ENCODE results near the gene RAD18.

RAD18 gene

GRCh38 chr3:8873740-8874139 lies 89.5 kb downstream of the RAD18 start:
- no peaks in the 10 kb centered on the region for H3K4me1 ChIP-seq (ENCODE audit: control insufficient read depth in 1 of 2, insufficient read depth in 2 of 2, low read length in 2 of 2)
- peaks cover 0 to 6% of the 10 kb centered on the region in 2 donors for H3K36me3 ChIP-seq (ENCODE audit: control insufficient read depth in 1 of 2, insufficient read depth in 2 of 2, low read length in 2 of 2)
- no peaks in the 10 kb centered on the region for H3K27me3 ChIP-seq (ENCODE audit: low read depth, low read length)
- no peaks in the 10 kb centered on the region for H3K9me3 ChIP-seq (ENCODE audit: control insufficient read depth in 1 of 2, low read length in 2 of 2)
- H3K4me3 ChIP-seq (ENCODE audit: low read depth in 1 of 2, low read length in 2 of 2): no peak overlapping the region
- no peak overlapping the region for H3K27ac ChIP-seq (ENCODE audit: low read length)

- Histone ChIP-seq H3K4me1 (ENCODE audit: control insufficient read depth in 1 of 2, insufficient read depth in 2 of 2, low read length in 2 of 2) (no peaks in the 10 kb centered on the region), H3K9me3 (ENCODE audit: control insufficient read depth in 1 of 2, low read length in 2 of 2) (no peaks in the 10 kb centered on the region), H3K36me3 (ENCODE audit: control insufficient read depth in 1 of 2, insufficient read depth in 2 of 2, low read length in 2 of 2) (peaks cover 0 to 6% of the 10 kb centered on the region in 2 donors), H3K27me3 (ENCODE audit: low read depth, low read length) (no peaks in the 10 kb centered on the region), H3K4me3 (ENCODE audit: low read depth in 1 of 2, low read length in 2 of 2) (no peak overlapping the region), H3K27ac (ENCODE audit: low read length) (no peak overlapping the region)
Measured at GRCh38 chr3:8872261-8872660, 91.0 kb downstream of the RAD18 start.

DNA sequence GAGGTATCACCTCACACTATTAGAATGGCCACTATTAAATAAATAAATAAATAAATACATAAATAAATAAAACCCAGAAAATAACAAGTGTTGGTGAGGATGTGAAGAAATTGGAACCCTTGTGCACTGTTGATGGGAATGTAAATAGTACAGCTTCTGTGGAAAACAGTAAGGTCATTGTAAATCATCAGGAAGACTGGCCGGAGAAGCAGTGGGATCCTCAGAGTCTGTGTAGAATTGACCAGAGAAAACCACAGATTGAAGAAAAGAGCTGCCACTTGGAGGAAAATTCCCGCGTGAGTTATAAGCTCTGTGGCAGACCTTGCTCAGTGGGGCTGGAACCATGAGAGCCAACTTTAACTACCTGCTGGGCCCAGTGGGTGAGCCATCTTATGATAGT lies 92.0 kb downstream of the RAD18 start:
- H3K4me1 ChIP-seq (ENCODE audit: control insufficient read depth in 1 of 2, insufficient read depth in 2 of 2, low read length in 2 of 2): no peaks in the 10 kb centered on the region
- H3K9me3 ChIP-seq (ENCODE audit: control insufficient read depth in 1 of 2, low read length in 2 of 2): no peaks in the 10 kb centered on the region
- H3K27me3 ChIP-seq (ENCODE audit: low read depth, low read length): no peaks in the 10 kb centered on the region
- H3K27ac ChIP-seq (ENCODE audit: low read length): no peak overlapping the region
- H3K4me3 ChIP-seq (ENCODE audit: low read depth in 1 of 2, low read length in 2 of 2): no peak overlapping the region
- no peaks in the 10 kb centered on the region for H3K36me3 ChIP-seq (ENCODE audit: control insufficient read depth in 1 of 2, insufficient read depth in 2 of 2, low read length in 2 of 2)

GRCh38 chr3:8870134-8870533 lies 93.1 kb downstream of the RAD18 start:
- Histone ChIP-seq H3K27ac (ENCODE audit: low read length) (no peak overlapping the region), H3K4me3 (ENCODE audit: low read depth in 1 of 2, low read length in 2 of 2) (no peak overlapping the region), H3K9me3 (ENCODE audit: control insufficient read depth in 1 of 2, low read length in 2 of 2) (no peaks in the 10 kb centered on the region), H3K36me3 (ENCODE audit: control insufficient read depth in 1 of 2, insufficient read depth in 2 of 2, low read length in 2 of 2) (no peaks in the 10 kb centered on the region), H3K27me3 (ENCODE audit: low read depth, low read length) (no peaks in the 10 kb centered on the region), H3K4me1 (ENCODE audit: control insufficient read depth in 1 of 2, insufficient read depth in 2 of 2, low read length in 2 of 2) (no peaks in the 10 kb centered on the region)

- H3K27me3 ChIP-seq (ENCODE audit: low read depth, low read length): no peaks in the 10 kb centered on the region
- H3K4me3 ChIP-seq (ENCODE audit: low read depth in 1 of 2, low read length in 2 of 2): no peak overlapping the region
- no peaks in the 10 kb centered on the region for H3K4me1 ChIP-seq (ENCODE audit: control insufficient read depth in 1 of 2, insufficient read depth in 2 of 2, low read length in 2 of 2)
- no peaks in the 10 kb centered on the region for H3K36me3 ChIP-seq (ENCODE audit: control insufficient read depth in 1 of 2, insufficient read depth in 2 of 2, low read length in 2 of 2)
- H3K27ac ChIP-seq (ENCODE audit: low read length): no peak overlapping the region
- no peaks in the 10 kb centered on the region for H3K9me3 ChIP-seq (ENCODE audit: control insufficient read depth in 1 of 2, low read length in 2 of 2)
Measured at GRCh38 chr3:8869613-8870012, 93.7 kb downstream of the RAD18 start.

DNA sequence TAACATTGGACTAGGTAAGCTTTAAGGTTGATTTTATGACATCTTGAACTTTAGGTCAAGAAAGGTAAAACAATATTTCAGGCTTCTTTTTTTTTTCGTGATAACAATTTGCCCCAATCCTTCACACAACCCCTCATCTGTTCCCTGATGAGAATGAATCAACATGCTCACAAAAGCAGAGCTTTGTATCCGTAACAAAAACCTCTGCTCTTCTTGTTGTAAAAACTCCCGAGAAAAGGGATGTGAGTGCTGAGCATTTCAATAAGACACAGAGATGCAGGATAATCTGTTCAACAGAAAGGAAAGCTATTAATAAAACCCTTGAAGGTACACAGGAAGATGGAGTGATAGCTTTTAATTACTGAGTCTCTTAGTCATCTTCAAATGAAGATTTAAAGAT lies 94.3 kb downstream of the RAD18 start:
- no peak overlapping the region for H3K27ac ChIP-seq (ENCODE audit: low read length)
- no peaks in the 10 kb centered on the region for H3K36me3 ChIP-seq (ENCODE audit: control insufficient read depth in 1 of 2, insufficient read depth in 2 of 2, low read length in 2 of 2)

DNA sequence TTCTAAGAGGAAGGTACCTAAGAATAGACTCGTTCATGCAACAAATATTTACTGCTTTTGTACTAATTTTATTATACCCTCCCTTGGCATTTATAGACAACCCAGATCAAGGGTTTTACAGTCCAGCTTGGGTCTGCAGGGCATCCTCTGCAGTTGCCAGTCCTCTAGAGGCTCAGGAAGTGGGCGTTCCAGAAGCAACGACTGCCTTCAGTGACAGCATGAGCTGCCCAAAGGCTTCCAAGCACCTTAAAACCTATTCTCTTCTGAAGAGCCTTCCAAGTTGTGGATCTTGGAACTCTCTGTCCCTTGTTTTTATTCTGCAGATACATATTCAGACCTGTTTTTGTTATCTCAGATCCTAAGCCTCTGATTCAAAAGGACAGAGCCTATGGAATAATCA lies 95.6 kb downstream of the RAD18 start:
- no peaks in the 10 kb centered on the region for H3K36me3 ChIP-seq (ENCODE audit: control insufficient read depth in 1 of 2, insufficient read depth in 2 of 2, low read length in 2 of 2)
- H3K9me3 ChIP-seq (ENCODE audit: control insufficient read depth in 1 of 2, low read length in 2 of 2): no peaks in the 10 kb centered on the region
- H3K27ac ChIP-seq (ENCODE audit: low read length): no peak overlapping the region
- no peaks in the 10 kb centered on the region for H3K4me1 ChIP-seq (ENCODE audit: control insufficient read depth in 1 of 2, insufficient read depth in 2 of 2, low read length in 2 of 2)
- no peak overlapping the region for H3K4me3 ChIP-seq (ENCODE audit: low read depth in 1 of 2, low read length in 2 of 2)
- no peaks in the 10 kb centered on the region for H3K27me3 ChIP-seq (ENCODE audit: low read depth, low read length)

More for the DNA sequence above, 94.3 kb downstream of the RAD18 start:
- Histone ChIP-seq H3K27me3 (ENCODE audit: low read depth, low read length) (no peaks in the 10 kb centered on the region), H3K4me1 (ENCODE audit: control insufficient read depth in 1 of 2, insufficient read depth in 2 of 2, low read length in 2 of 2) (no peaks in the 10 kb centered on the region), H3K4me3 (ENCODE audit: low read depth in 1 of 2, low read length in 2 of 2) (no peak overlapping the region), H3K9me3 (ENCODE audit: control insufficient read depth in 1 of 2, low read length in 2 of 2) (no peaks in the 10 kb centered on the region)

- Histone ChIP-seq H3K4me3 (ENCODE audit: low read depth in 1 of 2, low read length in 2 of 2) (no peak overlapping the region), H3K4me1 (ENCODE audit: control insufficient read depth in 1 of 2, insufficient read depth in 2 of 2, low read length in 2 of 2) (no peaks in the 10 kb centered on the region), H3K27ac (ENCODE audit: low read length) (no peak overlapping the region), H3K36me3 (ENCODE audit: control insufficient read depth in 1 of 2, insufficient read depth in 2 of 2, low read length in 2 of 2) (no peaks in the 10 kb centered on the region), H3K27me3 (ENCODE audit: low read depth, low read length) (no peaks in the 10 kb centered on the region), H3K9me3 (ENCODE audit: control insufficient read depth in 1 of 2, low read length in 2 of 2) (no peaks in the 10 kb centered on the region)
Measured at GRCh38 chr3:8865697-8866096, 97.6 kb downstream of the RAD18 start.

DNA sequence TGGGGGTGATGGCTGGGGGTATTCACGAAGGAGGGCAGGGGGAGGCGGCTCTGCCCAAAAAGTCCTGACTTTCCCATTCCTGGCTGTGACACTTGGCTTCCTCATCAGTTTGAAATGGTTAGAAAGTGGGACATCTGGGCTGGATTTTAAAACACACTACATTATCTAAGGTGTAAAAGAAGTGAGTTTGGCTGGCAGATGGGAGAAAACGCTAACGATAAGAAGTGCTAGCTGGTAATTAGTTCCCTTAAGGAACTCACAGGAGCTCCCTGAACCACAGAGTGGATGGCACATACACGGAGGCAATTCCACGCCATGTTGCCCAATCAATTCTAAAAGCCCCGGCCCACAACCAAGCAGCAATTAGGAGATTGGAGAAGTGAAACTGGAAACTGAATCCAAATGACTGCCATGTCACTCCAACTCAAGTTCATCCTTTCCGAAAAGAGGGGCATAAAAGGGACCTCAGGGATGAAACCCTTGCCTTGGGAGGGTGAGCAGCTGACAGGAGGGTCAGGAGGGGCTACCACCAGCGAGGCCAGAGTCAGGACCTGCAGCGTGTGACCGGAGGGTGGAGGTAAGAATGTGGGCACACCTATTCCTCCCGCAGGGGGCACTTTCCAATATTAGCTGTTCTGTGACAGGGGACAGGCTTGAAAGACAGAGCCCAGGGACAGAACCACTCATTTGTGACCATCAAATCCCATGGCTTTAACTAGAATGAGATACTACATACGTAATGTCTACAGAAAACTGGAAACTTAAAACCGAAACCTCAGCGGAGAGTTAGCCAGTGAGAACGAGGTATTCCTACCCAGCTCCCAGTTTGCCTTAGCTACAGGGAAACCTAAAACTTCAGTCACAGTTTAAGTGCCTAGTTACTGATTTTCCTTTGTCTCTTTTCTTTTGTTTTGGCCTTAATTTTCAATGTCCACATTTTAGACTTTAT lies 98.6 kb downstream of the RAD18 start:
- H3K27ac ChIP-seq (ENCODE audit: low read length): no peak overlapping the region
- no peaks in the 10 kb centered on the region for H3K9me3 ChIP-seq (ENCODE audit: control insufficient read depth in 1 of 2, low read length in 2 of 2)
- no peaks in the 10 kb centered on the region for H3K4me1 ChIP-seq (ENCODE audit: control insufficient read depth in 1 of 2, insufficient read depth in 2 of 2, low read length in 2 of 2)
- H3K27me3 ChIP-seq (ENCODE audit: low read depth, low read length): no peaks in the 10 kb centered on the region
- no peaks in the 10 kb centered on the region for H3K36me3 ChIP-seq (ENCODE audit: control insufficient read depth in 1 of 2, insufficient read depth in 2 of 2, low read length in 2 of 2)
- H3K4me3 ChIP-seq (ENCODE audit: low read depth in 1 of 2, low read length in 2 of 2): no peak overlapping the region

- H3K36me3 ChIP-seq (ENCODE audit: control insufficient read depth in 1 of 2, insufficient read depth in 2 of 2, low read length in 2 of 2): no peaks in the 10 kb centered on the region
- no peak overlapping the region for H3K27ac ChIP-seq (ENCODE audit: low read length)
- H3K4me3 ChIP-seq (ENCODE audit: low read depth in 1 of 2, low read length in 2 of 2): no peak overlapping the region
- H3K27me3 ChIP-seq (ENCODE audit: low read depth, low read length): no peaks in the 10 kb centered on the region
- H3K4me1 ChIP-seq (ENCODE audit: control insufficient read depth in 1 of 2, insufficient read depth in 2 of 2, low read length in 2 of 2): no peaks in the 10 kb centered on the region
- H3K9me3 ChIP-seq (ENCODE audit: control insufficient read depth in 1 of 2, low read length in 2 of 2): no peaks in the 10 kb centered on the region
Measured at GRCh38 chr3:8863891-8864290, 99.4 kb downstream of the RAD18 start.

DNA sequence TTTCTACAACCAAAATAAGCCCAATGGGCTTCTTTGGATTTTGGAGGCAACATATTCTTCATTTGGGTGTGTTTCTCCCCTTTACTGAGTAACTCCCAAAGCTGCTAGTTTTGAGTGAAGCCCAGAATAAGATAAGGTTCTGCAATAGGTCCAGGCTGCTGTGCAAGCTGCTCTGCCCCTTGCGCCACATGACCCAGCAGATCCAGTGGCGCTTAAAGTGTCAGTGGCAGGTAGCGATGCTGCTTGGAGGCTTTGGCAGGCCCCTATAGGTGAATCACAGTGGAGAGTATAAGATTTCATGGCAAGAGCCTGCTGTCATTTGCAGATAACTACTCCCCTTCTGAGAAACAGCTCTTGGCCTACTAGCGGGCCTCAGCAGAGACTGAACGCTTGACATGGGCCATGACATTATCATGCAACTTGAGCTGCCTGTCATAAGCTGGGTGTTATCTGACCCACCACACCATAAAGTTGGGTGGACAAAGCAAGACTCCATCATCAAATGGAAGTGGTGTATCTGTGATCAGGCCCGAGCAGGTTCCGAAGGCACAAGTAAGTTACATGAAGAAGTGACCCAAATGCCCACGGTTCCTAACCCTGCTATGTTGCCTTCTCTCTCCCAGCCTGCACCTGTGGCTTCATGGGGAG lies 105.4 kb downstream of the RAD18 start:
- Histone ChIP-seq H3K9me3 (ENCODE audit: control insufficient read depth in 1 of 2, low read length in 2 of 2) (no peaks in the 10 kb centered on the region), H3K4me3 (ENCODE audit: low read depth in 1 of 2, low read length in 2 of 2) (no peak overlapping the region), H3K27ac (ENCODE audit: low read length) (no peak overlapping the region), H3K4me1 (ENCODE audit: control insufficient read depth in 1 of 2, insufficient read depth in 2 of 2, low read length in 2 of 2) (no peaks in the 10 kb centered on the region), H3K36me3 (ENCODE audit: control insufficient read depth in 1 of 2, insufficient read depth in 2 of 2, low read length in 2 of 2) (no peaks in the 10 kb centered on the region), H3K27me3 (ENCODE audit: low read depth, low read length) (no peaks in the 10 kb centered on the region)
